NT2/D1 (cell line): Measurements from ENCODE around the gene DLAT.

Experiments
- YY1 ChIP-seq: IDR thresholded peaks from 2 replicates; pipeline ENCODE4 v1.6.1; 2011; ENCODE audit not compliant: insufficient read length, insufficient read depth
- ZNF274 ChIP-seq: IDR thresholded peaks from 2 replicates; pipeline ENCODE4 v1.6.1; 2011; ENCODE audit warnings: mild to moderate bottlenecking, low read depth, low read length

DNA sequence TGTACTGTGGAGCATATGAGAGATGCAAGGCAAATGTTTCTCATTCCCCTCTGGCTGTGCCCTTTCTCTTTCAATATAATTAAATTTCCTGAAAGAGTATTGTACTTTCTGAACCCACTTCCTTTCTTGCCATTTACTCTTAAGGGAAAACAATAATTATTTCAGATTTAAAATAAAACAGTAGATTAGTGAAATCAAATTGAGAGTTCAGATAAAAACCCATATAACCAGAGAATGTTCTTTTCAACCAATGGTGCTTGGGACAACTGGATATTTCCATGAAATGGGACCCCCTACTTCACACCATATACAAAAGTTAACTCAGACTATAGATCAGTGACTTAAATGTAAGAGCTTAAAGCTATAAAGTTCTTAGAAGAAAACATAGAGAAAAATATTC lies 26.1 kb upstream of the DLAT start:
- TF ChIP-seq ZNF274 (no peak), YY1 (no peak)
